GM18870 (cell line): ENCODE results near the gene MSH2.

Experiments
- ATAC-seq: cut with Tn5 transposase; IDR thresholded peaks from one replicate; pipeline ENCODE4 v1.9.1; 2021; ENCODE audit warnings: moderate library complexity; ENCODE audit not compliant: unreplicated experiment

The MSH2 gene

DNA sequence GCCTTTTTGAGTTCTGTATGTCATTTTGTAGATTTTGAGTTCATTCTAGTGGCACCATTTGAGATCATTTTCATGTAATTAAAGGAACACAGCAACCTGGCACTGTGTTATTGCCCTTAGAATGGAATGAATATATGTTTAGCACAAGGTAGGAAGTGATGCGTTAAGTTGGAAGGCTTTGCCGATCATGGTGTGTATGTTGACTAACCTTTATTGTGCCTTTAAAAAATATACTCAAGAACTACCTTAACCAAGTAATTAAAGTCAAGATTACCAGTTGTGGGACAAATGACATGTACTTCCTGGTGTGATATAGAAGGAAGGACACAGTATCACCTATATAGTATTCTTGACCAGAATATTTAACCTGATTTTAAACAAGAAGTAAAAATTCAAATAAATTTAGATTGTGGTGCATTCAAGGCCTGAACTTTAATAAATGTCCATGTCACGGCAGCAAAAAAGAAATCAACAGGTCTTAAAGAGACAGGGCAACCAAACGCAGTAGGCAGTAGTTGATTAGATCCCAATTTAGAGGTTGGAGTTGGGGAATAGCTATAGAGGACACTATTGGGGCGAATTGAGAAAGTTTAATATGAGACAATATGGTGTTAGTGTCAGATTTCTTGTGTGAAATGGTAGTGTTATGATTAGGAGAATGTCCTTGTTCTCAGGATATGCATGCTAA, 68.6 kb downstream of the MSH2 start:
- ATAC-seq: no peak

DNA sequence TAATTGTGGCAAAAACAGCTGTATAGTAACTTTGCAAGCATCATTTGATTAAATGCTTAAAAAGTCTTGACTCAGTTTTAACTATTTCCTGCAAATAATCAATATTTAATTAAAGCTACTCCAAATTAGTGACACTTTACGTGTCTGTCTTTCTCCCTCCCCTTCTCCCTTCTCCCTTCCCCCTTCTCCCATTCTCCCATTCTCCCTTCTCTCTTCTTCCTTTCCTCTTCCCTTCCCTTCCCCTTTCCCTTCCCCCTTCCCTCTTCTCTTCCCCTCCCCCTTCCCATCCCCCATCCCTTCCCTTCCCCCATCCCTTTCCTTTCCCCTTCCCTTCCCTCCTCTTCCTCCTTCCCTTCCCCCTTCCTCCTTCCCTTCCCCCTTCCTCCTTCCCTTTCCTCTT, 76.9 kb downstream of the MSH2 start:
- ATAC-seq: no peak

DNA sequence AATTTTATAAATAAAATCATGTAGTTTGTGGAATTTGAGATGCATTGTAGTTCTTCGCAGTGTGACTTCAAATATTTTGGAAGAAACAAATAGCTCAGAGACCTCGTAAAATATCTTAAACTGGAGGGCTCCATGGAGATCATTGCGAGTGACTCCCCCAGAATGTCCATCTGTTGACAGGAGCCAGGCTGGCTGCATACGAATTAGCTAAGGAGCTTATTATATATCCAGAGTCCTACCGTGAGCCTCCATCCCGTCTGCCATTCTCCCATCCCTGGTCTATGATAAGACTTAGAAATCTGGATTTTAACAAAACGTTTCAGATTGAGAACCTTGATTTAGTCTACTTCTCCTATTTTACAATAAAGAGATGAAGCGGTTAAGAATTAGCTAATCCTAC, 80.2 kb downstream of the MSH2 start:
- no peak for ATAC-seq

DNA sequence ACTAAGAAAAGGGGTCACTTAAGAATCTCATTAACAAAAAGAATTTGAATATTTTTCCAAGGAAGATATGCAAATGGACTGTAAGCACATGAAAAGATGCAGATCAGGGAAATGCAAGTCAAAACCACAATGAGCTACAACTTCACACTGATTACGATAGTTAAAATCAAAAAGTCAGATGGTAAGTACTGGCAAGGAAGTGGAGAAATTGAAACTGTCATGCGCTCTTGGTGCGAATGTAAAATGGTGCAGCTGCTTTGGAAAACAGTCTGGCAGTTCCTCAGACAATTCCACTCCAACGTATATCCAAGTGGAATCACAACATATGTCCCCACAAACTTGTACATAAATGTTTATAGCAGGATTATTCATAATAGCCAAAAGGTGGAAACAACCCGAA, 81.4 kb downstream of the MSH2 start:
- no peak for ATAC-seq

DNA sequence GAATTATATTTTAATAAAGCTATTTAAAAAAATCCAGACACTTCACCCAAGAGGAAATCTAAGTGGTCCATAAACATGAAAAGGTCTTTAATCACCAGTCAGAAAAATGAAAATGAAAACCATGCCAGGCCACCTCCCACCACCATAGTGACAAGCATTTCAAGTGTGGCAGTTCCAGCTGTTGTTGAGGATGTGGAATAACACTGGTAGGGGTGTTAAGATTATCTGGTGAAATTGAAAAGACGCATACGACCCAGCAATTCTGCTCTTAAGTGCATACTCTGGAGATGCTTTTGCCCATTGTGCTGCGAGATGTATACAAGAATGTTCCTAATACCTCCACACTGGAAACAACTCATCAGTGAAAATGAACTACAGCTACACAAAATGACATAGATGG, 82.2 kb downstream of the MSH2 start:
- no peak for ATAC-seq

DNA sequence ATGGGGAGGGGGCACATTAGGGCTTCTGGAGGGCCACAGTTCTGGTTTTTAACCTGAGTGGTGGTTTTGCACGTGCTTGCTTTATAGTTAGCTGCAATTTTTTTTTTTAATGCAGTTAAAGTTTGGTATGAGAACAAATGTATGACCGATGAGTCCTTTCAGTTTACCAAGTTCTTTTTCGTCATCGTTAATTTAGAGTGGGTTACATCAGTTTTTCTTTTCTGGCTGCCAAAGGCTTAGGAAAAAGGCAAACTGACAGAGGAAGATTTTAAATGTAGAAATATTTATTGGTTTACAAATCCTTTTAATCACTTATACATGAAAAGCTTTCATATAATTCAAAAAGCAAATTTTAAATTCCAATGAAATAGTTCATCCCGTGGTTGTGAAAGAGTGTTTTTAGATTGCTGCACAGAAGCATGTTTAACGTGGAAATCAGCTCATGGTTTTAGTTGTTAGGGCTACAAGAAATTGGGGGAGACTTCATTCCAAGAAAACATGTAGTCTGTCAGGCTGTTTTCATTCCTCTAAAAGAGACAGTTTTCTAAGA, 82.9 kb downstream of the MSH2 start:
- no peak for ATAC-seq

DNA sequence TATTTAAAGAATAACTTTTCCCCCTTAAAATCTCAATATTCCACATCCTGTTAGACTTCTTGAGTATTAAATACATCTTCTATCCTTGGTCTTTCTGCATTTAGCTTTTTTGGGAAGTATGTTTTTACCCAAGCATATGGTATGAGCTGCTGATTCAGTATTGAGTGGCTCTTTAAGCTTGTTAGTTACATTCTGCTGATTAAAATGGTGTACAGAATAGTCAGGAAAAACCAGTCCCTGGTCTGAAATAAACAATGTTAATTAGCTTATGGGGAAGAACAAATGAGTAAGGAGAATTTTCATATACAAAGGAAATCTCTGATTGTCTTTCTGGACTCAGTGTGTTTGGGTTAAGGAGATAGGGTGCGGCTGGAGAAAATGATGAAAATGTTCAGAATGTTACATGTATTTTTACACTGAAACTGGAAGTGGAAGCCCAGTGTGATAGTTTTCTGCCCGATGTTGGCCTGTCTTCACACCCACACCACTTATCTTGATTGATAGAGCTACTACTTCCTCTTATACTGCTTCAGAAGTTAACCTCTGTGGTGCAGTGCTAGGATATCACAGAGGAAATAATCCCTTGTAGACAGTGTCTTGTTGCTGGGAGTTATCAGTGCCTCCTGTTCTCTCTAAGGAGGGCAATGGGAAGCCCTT, 84.0 kb downstream of the MSH2 start:
- peak; percentile 72 for ATAC-seq

DNA sequence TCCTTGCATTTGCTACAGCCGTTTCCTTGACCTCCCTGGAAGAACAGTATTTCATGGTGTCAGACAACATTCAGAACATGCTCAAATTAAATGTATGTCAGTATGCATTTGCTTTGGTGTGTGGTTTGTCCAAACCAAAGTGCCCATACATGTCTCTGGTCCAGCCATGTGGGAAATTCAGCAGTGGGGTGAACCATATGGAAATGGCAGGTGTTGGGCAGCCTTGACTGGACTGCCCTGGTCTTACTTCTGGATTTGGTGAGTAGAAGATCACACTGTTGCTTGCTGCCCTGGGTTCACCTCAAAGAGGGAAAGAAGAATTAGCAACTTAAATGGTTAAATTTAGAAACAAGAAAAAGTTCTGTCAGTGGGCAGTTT, 84.5 kb downstream of the MSH2 start:
- no peak for ATAC-seq

DNA sequence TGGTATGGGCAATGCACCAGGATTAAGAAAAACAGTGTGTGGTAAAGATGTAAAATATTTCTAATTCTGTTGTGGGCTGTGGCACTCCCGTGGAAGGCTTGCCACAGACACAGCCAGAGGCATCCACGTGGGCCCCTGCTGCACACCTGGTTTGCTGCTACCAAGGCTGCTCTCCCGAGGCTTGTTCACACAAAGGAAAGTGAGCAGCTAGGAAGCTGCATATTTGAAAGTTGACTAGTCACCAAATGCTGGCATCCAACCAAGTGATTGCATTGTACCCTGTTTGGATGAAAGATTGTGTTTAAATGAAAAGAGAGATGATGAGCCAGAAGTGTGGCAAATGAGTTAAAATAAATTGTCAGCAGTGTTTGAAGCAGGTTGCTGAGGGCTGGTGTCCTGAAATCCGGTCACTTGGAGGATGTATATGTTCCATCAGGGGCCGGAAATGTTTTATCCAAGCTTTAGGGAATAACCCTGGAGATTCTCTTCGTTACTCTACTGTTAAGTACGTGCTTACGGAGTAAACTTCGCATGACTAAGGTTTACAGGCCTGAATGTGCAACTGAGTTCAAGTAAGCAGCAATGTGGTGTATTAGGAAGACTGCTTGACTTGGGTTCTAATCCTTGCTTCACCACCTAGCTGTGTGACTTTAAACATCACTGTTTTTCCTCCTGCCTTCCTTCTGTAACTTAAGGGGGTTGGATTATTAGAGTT, 86.1 kb downstream of the MSH2 start:
- ATAC-seq: no peak

DNA sequence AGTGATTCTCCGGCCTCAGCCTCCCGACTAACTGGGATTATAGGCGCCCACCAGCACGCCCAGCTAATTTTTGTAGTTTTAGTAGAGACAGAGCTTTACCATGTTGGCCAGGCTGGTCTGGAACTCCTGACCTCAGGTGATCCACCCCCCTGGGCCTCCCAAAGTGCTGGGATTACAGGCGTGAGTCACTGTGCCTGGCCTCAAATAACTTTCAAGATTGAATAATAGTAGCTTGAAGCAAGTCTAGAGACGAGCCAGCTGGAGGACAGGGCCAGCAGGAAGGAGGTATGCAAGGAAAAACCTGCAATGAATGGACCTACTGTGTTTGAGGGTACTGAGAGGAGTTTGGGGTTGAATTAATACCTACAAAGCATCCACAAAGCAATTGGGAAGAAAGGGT, 87.5 kb downstream of the MSH2 start:
- ATAC-seq: no peak

DNA sequence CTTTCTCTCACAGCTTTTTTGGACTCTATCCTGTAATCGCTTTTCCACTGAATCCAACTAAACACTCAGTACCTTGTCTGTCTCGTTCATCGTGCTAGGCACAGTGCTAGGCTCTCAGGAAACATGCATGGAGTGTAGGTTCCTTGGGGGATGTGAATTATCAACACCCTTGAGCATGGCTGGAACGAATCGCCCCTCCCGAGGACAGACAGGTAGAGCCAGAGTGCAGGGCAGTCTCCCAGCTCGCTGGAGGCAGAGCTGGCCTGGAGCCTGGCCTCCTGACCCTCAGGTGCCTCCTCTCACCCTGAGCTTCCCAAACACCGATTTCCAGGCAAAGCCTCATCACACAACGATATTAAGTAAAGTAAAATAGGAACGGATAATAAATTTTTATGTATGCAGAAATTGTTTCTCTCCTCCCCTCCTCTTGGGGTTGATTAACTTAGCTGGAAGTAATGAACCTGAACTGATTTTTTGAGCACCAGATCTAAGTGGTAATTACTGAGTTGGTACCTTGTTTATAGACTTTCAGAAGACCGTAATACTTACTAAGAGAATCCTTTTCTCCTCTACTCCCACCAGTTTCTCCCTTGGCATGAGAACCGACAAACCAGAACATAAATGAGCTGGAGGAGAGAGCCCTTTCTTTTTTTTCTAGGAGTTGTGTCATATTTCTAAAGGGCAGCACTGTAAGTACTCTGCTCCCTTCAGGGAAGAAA, 90.5 kb downstream of the MSH2 start:
- ATAC-seq: no peak

DNA sequence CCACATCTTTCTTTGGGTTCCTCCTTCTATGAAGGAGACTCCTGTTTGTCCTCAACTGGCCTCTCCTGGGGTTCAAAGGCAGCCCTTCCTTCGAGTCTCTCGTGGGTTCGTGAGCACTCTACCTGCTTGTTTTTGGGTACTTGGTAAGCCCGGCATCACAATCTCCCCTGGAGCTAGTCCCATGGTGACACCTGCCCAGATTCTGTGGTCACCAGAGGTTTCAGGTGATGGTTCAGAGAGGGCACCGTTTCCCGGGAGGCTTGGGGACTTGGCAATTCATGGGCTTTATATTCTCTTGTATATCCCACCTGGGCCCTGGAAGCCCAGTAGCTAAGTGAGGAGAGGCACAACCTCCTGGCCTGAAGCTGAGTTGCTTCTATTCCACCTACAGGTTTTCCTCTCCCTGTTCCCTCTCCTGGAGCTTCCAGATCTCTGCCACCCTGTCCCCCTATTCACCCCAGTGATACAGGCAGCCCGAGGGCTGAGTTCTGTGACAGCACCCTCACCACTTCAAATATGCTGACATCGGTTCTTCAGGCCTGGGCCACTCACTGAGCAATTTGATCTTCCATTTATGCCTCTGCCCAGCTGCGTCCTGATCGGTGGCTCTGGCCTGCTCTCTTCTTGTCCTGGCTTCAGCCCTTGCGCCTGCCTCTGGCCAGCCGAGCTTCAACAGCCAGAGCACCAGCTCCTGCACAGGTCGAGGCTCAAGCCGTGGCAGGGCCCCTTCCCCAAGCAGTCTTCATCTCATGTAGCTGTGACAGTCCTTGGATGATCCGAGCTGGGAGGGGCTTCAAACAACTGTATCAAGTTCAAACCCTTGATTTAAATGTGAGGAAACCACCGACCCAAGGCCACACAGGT, 91.5 kb downstream of the MSH2 start:
- ATAC-seq: no peak

DNA sequence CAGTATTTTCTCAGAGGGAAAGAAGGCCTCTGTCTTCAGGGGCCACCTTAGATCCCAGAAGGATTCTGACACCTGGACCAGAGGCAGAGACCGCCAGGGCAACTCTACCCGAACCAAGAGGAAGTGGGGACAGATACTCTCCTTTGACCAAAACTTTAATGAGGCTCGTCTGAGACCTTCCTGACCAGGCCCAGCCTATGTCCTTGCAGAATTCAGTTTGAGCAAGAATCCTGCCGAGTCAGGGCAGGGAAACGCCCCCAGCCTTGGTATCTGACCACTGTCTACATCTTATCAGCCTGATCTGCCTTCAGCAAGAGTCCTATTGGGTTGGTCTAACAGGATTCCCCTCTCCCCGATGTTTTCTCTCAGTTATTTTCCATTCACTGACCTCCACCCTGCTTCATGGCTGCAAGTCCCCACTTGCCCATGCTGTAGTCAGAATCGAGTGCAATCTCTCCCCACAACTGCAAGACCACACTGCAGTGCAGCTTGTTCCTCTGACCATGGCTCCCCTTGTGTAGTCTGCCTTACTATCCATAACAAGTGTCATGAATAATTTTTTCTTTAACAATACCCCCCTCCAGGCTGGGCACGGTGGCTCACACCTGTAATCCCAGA, 95.0 kb downstream of the MSH2 start:
- ATAC-seq: no peak

DNA sequence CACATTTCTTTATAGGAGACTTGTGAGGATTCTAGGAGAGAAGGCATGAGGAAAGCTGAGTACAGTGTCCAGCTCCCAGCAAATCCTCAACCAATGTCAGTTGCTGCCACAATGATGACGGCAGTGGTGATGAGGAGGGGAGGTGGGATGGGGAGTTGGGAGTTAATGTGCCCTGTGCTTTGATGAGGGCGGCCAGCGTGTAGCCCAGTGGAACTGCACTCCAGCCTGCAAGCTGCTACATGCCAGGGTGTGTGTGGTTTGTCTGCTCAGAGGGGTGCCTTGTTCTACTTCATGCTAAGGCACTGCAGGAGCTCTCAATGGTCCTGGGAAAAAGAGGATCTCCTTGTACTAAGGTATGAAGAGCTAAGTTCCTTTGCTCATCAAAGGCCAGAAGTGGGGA, 96.1 kb downstream of the MSH2 start:
- ATAC-seq: no peak

DNA sequence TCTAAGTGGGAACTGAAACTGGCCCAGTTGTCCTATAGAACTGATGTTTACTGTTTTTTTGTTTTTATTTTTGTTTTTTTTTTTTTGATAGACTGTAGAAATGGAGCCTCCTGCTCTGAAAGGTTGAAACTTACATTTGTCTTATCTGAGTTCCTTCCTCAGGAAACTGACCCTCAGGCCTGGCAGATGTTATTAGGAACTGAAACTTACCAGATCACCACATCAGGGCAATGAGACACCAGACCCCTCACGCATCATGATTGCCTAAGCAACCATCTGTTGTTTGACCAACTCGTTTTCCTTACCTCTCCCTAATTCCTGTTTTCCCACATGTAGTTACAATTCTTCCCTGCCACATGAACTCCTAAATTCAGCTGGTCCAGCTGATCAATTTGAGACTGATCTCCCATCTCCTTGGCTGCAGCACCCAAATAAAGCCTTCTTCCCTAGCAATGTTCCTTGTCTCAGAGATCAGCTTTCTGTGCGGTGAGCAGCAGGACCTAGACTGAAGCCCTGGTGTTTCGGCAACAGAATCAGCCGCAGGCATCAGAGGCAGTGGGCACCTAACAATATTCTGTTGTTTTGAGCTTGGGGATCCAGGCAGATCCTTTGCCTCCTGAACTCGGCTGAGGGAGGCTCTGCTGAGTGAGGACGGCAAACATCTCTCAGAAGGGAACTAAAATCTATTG, 96.8 kb downstream of the MSH2 start:
- no peak for ATAC-seq

DNA sequence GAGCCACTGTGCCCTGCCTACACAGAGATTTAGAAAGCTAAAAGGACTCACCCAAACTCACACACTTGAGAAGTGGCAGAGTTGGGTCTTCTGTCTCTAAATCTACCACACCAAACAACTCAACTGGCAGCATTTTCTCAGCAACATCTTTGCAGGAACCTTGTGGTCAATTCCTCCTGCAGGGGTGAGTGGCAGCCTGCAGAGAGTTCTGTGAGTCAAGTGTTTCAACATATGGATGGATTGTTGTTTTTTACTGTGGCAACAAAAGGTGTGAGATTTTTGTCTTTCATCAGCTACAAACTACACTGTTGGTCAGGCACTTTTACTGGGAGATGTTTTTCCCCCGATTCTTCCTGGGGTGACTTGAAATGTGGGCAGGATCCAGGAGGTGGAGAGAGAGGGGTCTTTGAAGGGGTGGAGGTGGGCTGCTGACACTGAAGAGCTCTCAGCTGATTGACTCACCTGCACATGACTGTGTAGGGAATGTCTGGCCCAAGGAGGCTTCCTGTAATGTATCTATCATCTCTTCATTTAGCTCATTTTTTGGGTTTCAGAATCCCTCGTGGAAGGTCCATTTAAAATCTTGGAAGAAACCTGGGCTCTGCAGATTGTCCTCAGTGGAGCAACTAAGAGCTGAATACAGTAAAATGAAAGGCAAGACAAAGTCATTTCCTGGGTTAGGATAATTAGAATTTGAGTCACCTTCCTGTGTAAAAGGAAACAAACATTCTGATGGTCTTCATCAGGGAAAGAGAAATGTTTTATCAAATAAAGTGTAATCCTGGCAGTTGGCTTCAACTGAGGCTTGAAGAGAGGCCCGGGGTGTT, 98.6 kb downstream of the MSH2 start:
- no peak for ATAC-seq

DNA sequence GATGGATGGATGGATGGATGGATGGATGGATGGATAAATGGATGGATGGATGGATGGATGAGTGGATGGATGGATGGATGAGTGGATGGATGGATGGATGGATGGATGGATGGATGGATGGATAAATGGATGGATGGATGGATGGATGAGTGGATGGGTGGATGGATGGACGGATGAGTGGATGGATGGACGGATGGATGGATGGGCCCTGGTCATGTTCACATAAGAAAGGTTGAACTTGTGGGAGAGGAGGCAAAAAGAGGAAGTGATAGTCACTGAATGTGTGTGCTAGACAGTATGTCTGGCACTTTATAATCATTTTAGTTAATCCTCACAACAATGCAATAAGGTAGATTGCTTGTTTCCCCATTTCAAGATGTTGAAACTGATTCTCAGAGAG, 99.5 kb downstream of the MSH2 start:
- ATAC-seq: peak; percentile 88

DNA sequence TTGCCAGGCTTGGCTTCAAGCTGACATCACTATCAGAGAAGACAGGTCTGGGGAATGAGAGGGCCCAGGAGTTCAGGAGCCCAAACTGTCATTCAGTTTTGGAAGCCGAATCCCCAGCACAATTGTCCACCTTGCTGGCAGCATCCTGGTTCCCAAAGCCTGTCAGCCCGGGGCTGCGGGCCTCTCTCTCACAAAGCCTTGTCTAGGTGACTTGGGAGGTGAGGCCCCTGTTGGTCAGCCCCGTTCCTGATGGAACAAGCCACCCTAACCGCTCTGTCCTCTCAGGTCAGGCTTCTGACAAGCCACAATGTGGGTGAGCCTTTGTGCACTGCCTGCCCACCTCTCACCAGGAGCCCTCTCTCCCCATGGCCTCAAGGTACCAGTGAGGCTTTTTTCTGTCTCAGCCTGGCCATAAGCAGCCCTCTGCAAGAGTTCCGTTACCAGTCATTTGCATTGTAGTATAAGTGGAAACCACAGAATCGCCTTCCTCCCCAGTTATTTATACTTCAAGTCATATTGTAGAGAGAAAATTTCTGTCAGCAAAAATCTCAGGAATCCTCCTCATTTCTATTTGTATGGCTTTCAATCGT, 100.6 kb downstream of the MSH2 start:
- ATAC-seq: peak; percentile 58
